ENCODE measurements around the gene PTRH2.

- TF ChIP-seq, protein P1, sequence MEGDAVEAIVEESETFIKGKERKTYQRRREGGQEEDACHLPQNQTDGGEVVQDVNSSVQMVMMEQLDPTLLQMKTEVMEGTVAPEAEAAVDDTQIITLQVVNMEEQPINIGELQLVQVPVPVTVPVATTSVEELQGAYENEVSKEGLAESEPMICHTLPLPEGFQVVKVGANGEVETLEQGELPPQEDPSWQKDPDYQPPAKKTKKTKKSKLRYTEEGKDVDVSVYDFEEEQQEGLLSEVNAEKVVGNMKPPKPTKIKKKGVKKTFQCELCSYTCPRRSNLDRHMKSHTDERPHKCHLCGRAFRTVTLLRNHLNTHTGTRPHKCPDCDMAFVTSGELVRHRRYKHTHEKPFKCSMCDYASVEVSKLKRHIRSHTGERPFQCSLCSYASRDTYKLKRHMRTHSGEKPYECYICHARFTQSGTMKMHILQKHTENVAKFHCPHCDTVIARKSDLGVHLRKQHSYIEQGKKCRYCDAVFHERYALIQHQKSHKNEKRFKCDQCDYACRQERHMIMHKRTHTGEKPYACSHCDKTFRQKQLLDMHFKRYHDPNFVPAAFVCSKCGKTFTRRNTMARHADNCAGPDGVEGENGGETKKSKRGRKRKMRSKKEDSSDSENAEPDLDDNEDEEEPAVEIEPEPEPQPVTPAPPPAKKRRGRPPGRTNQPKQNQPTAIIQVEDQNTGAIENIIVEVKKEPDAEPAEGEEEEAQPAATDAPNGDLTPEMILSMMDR (IDR thresholded peaks at IDR 0.05; ENCODE audit: control extremely low read depth in 1 of 3, insufficient read depth in 1 of 3, low read depth in 1 of 3, low read length in 3 of 3) = no peak
- TF ChIP-seq CHD2 (IDR thresholded peaks at IDR 0.05; ENCODE audit: low read length) = no peak
- no peak for TF ChIP-seq SRF (IDR thresholded peaks at IDR 0.05; ENCODE audit: low read depth, low read length)
- TF ChIP-seq KDM1A (IDR thresholded peaks at IDR 0.05; ENCODE audit: borderline replicate concordance, low read length) = no peak
- no peak for TF ChIP-seq YY1 (IDR thresholded peaks at IDR 0.05; ENCODE audit: low read depth, low read length)
- TF ChIP-seq EZH2 (IDR thresholded peaks at IDR 0.05; ENCODE audit: low read depth, low read length, severe bottlenecking) = no peak
- TF ChIP-seq POLR2A (IDR thresholded peaks at IDR 0.05; ENCODE audit: control extremely low read depth in 1 of 2, low read depth in 2 of 2, low read length in 2 of 2) = no peak
- no peak for TF ChIP-seq MAX (IDR thresholded peaks at IDR 0.05)
- no peak for TF ChIP-seq EP300 (IDR thresholded peaks at IDR 0.05; ENCODE audit: borderline replicate concordance in 1 of 2, low read depth in 2 of 2, low read length in 2 of 2)
- TF ChIP-seq CEBPB (IDR thresholded peaks at IDR 0.05; ENCODE audit: low read depth, low read length) = no peak
- TF ChIP-seq RAD21 (IDR thresholded peaks at IDR 0.05 in 1 of 2, conservative IDR thresholded peaks at IDR 0.05 in 1 of 2; ENCODE audit: low read depth in 2 of 2, low read length in 2 of 2) = no peak
- TF ChIP-seq JUND (IDR thresholded peaks at IDR 0.05; ENCODE audit: low read length) = no peak
Observed at GRCh38 chr17:59699218-59699617, 8.0 kb downstream of the PTRH2 start.

Measured in H1 (cell line).